ENCODE measurements around the gene SYT12.

SYT12 gene

GRCh38 chr11:67029146-67029545, 6.2 kb downstream of the SYT12 start:
- DNase-seq (ENCODE audit: low spot score), result no peak

- no peak for DNase-seq (ENCODE audit: low spot score)
These were observed 8.0 kb downstream of the SYT12 start for GRCh38 chr11:67030976-67031375.

GRCh38 chr11:67031791-67032561, 9.0 kb downstream of the SYT12 start:
- no peak for DNase-seq (ENCODE audit: low spot score)

GRCh38 chr11:67032830-67033551, 10.1 kb downstream of the SYT12 start:
- no peak for DNase-seq (ENCODE audit: low spot score)

GRCh38 chr11:67033661-67034166, 10.8 kb downstream of the SYT12 start:
- peak; percentile 69 for DNase-seq (ENCODE audit: low spot score)

- no peak for DNase-seq (ENCODE audit: low spot score)
These were observed 11.4 kb downstream of the SYT12 start for GRCh38 chr11:67034350-67034749.

- DNase-seq (ENCODE audit: low spot score), result no peak
These were observed 17.2 kb downstream of the SYT12 start for GRCh38 chr11:67040147-67040546.

- no peak for DNase-seq (ENCODE audit: low spot score)
These were observed 18.7 kb downstream of the SYT12 start for GRCh38 chr11:67041602-67042001.

GRCh38 chr11:67043572-67044349, 20.8 kb downstream of the SYT12 start:
- DNase-seq (ENCODE audit: low spot score), result no peak

GRCh38 chr11:67044496-67044895, 21.6 kb downstream of the SYT12 start:
- no peak for DNase-seq (ENCODE audit: low spot score)

- peak; percentile 74 for DNase-seq (ENCODE audit: low spot score)
These were observed 22.4 kb downstream of the SYT12 start for GRCh38 chr11:67045314-67045713.

GRCh38 chr11:67048515-67049130, 25.7 kb downstream of the SYT12 start:
- no peak for DNase-seq (ENCODE audit: low spot score)

GRCh38 chr11:67050139-67050538, 27.2 kb downstream of the SYT12 start:
- DNase-seq (ENCODE audit: low spot score), result no peak

GRCh38 chr11:67051180-67051893, 28.4 kb downstream of the SYT12 start:
- DNase-seq (ENCODE audit: low spot score), result no peak

GRCh38 chr11:67051945-67052488, 29.1 kb downstream of the SYT12 start:
- DNase-seq (ENCODE audit: low spot score), result no peak

- DNase-seq (ENCODE audit: low spot score), result no peak
These were observed 30.0 kb downstream of the SYT12 start for GRCh38 chr11:67052891-67053290.

GRCh38 chr11:67053896-67054329, 31.0 kb downstream of the SYT12 start:
- peak; percentile 42 for DNase-seq (ENCODE audit: low spot score)

GRCh38 chr11:67054346-67054835, 31.5 kb downstream of the SYT12 start:
- DNase-seq (ENCODE audit: low spot score), result no peak

- peak; percentile 67 for DNase-seq (ENCODE audit: low spot score)
These were observed 32.0 kb downstream of the SYT12 start for GRCh38 chr11:67054836-67055523.

- DNase-seq (ENCODE audit: low spot score), result peak; percentile 58
These were observed 32.9 kb downstream of the SYT12 start for GRCh38 chr11:67055812-67056211.
